WI38 (cell line): Measurements from ENCODE around the gene S1PR2.
A peak's percentile ranks its signal among the peaks of the same experiment; 100 is the strongest.
"Not testable (repeated sequence)": the region's sequence is repeated elsewhere in the genome, so short reads cannot be mapped to it uniquely, and the experiment has no call there.

Experiments
- H3K4me3 ChIP-seq: 2 replicates; pipeline ENCODE4 v1.5.1; 2011; ENCODE audit warnings: low read depth, mild to moderate bottlenecking, control low read depth, low read length
- CTCF ChIP-seq: IDR thresholded peaks from 2 replicates; pipeline ENCODE4 v1.5.1; 2012; ENCODE audit warnings: low read depth, mild to moderate bottlenecking, control low read depth, low read length

Gene S1PR2

GRCh38 chr19:10207026-10207425 is 24.1 kb downstream of the S1PR2 start:
- no peak for TF ChIP-seq CTCF
- H3K4me3 ChIP-seq, result no peak overlapping the region

GRCh38 chr19:10206226-10206885 is 24.8 kb downstream of the S1PR2 start:
- H3K4me3 ChIP-seq, result no peak overlapping the region
- TF ChIP-seq CTCF, result no peak

GRCh38 chr19:10205636-10206035 is 25.5 kb downstream of the S1PR2 start:
- no peak overlapping the region for H3K4me3 ChIP-seq
- TF ChIP-seq CTCF, result no peak

- no peak for TF ChIP-seq CTCF
- no peak overlapping the region for H3K4me3 ChIP-seq
Measured at GRCh38 chr19:10203686-10204085, 27.4 kb downstream of the S1PR2 start.

GRCh38 chr19:10201176-10201575 is 30.0 kb downstream of the S1PR2 start:
- H3K4me3 ChIP-seq, result no peak overlapping the region
- TF ChIP-seq CTCF, result no peak

GRCh38 chr19:10200101-10200500 is 31.0 kb downstream of the S1PR2 start:
- not testable (repeated sequence) for H3K4me3 ChIP-seq

GRCh38 chr19:10198889-10199644 is 32.1 kb downstream of the S1PR2 start:
- H3K4me3 ChIP-seq, result not testable (repeated sequence)

GRCh38 chr19:10195199-10195519 is 36.0 kb downstream of the S1PR2 start:
- TF ChIP-seq CTCF, result no peak
- peak overlapping the region; percentile 83 for H3K4me3 ChIP-seq
